Activated CD8-positive, alpha-beta memory T cell treated with anti-CD3 and anti-CD28 coated beads, Interleukin-2, amount 50 U/mL, for 48 hours (primary cell): ENCODE results near the gene BCL11A.

ENCODE experiments used
- DNase-seq: peaks from one replicate; pipeline ENCODE4 v3.0.0-alpha.2; 2020

Gene BCL11A

DNA sequence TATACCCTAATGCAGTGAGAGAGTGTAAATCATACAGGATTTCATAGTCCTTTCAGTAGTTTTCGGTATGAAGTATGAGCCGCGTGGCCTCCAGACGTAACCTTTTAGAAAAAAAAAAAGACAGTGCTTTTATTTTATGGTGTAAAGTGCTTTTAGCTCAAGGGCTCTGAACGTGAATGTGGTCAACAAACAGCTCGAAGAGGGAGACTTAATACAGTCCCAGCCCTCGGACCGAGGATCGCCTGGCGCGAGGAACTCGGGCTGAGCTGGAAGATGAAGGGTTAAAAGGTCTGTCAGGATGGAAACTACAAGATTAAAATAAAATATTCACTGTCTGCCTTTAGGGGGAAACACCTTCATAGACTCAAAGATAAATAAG lies 4.0 kb upstream of the BCL11A start:
- DNase-seq = no peak

DNA sequence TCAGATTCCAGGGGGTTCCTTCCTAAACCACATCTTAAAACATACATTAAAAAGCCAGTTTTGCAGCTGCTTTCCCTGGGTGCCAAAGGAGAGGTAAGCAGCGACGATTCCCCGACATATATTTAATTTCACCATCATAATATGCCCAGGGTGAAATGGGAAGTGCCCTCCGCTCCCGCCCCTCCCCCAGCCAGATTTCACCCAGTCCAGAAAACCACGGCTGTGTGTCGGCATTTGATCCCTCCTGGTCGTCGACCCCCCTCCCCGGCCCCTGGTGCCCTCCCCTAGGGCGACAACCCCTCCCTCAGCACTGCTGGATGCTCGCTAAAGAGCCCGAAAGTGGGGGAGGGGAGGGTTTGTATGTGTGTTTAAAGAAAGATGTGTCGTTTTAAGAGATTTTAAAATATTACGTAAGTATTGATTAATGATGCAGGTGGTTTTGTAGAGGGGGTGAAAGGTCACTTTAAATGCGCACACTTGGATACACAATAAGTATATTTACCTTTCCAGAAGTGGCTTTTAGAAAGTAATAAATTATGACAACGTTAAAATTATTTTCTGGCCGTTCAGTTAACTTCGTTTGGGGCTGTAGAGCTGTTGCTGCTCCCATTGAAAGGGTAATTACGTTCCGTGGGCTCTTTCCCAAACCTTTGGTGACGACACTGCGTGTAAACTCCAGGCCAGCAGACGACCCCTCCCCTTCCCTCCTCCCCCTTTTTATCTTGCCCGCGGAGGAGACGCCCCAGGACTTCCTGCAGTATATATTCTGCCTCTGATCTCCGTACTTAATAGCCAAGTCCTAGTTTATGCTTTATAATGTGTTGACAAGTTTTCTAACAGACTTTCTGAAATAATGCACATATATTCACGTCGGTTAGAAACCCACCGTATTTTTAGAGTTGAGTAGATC lies 3.4 kb upstream of the BCL11A start:
- no peak for DNase-seq

DNA sequence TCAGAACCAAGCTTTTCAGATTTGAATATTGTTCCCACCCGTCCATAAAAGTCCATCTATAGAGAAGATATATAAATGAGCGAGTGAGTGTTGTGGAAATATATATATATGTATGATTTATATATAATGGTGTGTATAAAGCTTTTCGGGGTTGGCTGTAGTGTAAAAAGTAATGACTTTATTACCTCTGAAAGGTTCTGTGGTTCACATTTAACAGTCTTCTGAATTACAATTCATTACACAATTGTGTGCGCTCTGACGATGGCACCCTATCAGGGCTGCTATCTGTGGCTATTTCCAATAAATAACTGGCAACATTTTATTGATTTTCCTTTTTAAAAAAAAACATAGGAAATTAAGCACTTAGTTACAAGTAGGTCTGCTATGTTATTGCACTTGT lies 2.7 kb upstream of the BCL11A start:
- DNase-seq = no peak

DNA sequence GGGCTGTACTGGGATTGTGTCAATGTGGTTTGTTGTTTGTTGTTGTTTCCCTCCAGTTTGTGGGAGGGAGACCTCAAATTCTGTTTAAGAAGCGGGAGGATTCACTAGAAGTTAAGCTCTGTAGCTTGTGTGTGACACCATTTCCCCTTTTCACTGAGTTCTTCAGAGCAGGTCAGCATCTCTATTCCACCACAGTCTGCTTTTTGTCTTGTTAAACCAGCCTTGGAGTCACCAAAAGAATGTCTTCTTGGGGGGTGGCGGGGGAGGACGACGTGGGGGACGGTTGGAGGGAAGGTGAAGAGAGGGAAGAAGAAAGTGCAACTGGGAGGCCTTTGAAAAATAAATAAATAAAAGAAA lies 2.3 kb upstream of the BCL11A start:
- no peak for DNase-seq

DNA sequence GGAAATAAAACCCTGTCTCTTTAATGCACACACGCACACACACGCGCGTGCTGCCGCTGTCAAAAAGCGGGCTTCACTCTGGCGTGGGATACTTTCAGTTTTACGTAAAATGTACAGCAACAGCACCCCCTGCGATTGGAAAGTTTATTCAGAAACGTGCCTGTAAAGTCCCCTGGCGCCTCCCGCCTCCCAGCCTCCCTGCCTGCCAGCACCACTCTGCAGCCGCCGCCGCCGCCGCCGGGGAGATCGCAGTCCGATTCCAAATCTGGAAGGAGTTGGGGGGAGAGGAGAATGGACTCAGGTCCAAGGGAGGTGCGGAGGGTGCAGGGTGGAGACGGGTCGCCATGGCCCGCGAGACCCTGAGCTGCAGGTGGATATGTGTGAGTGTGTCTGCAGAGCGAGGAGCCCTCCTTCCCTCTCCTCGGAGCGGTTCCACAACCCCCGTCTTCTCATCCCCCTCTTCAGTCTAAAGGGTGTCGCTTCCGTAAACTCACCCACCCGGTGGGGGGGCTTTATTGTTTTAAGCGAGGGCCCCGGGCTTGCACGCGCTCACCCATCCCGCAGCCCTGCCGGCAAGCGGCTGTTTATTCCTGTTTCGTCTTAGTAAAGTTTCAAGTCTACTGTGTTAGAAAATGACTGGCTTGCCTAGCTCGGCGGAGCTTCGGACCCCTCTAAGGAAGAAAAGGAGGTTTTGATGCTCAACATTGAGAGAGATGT lies 1.8 kb upstream of the BCL11A start:
- peak; percentile 76 for DNase-seq

DNA sequence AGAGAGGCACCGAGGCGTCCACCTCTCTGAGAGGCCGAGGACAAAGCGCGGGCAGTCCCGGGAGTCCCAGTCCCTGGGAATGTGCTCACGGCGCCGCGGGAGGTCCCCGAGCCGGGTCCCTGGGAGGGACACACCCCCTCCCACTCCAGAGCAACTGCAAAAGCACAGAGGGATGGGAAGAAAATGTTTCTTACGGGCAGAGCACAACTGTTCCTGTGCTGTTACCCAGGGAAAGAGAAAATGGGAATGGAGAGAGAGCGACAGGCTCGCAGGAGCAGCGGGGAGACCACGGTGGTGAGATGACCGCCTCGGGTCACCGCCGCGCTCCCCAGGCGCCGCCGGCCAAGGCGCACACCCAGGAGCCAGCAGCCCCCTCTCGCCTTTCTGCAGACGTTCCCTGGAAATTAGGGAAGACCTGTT lies 1.2 kb upstream of the BCL11A start:
- DNase-seq = no peak

DNA sequence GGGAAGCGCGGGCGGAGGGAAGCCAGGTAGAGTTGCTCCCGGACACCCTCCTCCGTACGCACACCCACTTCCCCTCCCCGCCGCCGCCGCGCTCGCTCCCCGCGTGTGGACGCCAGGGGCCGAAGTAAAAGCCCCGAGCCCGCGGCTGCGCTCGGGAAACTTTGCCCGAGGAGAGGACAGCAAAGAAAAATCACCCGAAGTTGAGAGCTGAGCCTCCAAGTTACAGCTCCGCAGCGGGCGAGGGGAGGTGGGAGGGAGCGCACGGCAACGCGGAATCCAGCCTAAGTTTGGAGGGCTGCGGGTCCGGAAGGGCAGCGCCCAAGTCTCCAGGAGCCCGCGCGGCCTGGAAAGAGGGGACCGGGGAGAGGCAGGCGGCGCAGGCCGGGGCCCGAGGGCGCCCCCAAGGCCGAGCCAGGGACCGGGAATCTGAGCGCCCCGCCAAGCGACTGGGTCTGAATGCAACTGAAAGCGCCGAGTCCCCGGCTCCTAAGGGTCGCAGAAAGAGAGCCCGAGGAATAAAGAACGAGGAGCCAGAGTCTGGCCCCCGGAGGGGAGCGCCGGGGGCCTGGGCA lies 706 bp upstream of the BCL11A start:
- peak; percentile 58 for DNase-seq

DNA sequence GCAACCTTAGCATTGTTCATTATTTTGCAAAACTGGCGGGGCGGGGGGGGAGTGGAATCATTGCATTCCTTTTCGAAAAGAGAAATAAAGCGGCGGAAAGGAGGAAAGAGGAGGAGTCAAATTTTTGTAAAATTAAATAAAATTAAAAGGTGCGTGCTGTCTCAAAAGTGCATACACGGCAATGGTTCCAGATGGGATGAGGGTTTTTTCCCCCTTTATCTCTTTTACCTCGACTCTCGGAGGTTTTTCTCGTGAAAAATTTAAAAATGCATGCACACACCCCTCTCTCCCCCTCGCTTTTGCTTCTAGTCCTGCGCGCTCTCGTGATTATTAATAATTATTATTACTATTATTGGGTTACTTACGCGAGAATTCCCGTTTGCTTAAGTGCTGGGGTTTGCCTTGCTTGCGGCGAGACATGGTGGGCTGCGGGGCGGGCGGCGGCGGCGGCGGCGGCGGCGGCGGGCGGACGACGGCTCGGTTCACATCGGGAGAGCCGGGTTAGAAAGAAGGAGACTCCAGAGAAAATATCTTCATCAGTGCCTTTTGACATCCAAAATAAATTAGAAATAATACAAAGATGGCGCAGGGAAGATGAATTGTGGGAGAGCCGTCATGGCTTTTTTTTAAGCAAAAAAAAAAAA lies 481 bp downstream of the BCL11A start:
- no peak for DNase-seq

DNA sequence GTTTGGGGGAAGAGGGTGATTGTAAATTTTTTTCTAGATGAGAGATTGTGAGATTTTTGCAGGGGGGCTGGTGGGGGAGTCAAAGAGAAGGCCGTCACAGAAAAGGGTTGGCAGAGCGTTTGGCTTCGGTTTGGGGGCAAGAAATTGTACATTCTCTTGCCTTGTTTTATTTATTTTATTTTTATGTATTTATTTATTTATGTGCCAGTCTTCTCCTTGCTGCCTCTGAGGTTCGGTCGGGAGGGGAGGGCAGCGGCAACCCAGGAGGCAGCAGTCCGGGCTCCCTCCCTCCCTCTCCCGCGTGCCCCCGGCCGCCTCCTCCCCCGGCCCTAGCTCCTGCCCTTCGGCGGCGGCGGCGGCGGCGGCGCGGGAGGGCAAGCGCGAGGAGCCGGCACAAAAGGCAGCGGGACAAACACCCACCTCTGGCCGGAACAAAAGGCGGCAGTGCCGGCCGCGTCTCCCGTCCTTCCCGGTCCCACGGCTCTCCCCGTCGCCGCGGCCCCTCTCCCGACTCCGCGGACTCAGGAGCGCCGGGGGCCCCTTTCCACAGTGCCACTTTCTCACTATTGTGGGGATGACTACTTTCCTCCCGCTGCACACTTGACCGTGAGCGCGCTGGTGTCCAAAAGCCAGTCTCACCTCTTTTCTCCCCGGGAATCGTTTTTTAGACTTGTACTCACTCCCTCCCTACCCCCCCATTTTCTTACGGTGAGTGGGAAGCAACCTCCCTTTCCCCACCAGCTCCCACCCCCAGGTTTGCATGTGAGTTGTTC lies 1.2 kb downstream of the BCL11A start:
- peak; percentile 64 for DNase-seq

DNA sequence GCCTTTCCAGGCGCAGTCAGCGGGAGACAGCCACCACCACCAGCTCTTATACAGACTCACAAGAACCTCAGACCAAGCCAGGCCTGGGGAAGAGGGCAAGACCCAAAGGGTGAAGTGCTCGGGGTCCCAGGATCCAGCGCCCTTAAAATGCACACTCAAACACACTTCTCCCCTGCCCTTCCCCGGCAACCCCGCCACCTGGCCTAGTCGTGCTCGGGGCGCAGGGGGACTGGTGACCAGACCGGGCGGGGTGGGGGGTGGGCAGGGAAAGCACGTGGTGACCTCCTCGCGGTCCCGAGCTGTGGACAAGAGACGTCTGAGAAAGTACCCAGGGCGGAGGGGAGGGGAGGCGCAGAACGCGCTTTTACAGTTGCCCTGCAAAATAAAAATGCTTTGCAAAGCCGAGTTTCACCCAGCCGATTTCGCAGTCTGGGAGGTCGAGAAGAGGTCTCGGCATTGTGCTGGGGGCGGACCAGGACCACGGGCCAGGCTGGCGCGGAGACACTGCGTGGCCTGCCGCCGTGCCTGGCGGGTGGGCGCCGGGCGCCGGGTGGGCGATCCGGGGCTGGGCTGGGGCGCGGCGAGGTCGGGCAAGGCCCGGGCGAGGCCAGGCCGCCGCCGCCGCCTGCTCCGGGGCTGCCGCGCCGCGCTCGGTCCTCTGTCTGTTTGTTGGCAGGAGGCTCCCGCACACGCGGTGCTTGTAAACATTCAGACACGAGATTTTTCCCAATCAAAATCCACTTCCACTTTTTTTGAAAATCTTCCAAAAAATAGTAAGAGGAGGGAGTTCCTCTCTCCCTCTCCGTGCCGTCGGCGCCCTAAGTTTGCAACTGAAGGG lies 2.0 kb downstream of the BCL11A start:
- no peak for DNase-seq

DNA sequence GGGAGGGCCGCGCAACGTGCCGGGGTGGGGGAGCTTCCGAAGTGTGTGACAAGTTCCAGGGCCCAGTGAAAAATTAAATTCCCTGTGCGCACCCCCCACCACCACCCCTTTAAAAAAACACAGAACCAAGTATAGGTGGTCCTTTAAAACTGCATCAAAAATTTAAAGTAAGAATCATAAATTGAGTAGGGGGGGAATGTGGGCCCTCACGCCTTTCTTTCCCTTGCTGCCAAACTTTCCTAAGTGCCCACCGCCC lies 2.5 kb downstream of the BCL11A start:
- DNase-seq = no peak

DNA sequence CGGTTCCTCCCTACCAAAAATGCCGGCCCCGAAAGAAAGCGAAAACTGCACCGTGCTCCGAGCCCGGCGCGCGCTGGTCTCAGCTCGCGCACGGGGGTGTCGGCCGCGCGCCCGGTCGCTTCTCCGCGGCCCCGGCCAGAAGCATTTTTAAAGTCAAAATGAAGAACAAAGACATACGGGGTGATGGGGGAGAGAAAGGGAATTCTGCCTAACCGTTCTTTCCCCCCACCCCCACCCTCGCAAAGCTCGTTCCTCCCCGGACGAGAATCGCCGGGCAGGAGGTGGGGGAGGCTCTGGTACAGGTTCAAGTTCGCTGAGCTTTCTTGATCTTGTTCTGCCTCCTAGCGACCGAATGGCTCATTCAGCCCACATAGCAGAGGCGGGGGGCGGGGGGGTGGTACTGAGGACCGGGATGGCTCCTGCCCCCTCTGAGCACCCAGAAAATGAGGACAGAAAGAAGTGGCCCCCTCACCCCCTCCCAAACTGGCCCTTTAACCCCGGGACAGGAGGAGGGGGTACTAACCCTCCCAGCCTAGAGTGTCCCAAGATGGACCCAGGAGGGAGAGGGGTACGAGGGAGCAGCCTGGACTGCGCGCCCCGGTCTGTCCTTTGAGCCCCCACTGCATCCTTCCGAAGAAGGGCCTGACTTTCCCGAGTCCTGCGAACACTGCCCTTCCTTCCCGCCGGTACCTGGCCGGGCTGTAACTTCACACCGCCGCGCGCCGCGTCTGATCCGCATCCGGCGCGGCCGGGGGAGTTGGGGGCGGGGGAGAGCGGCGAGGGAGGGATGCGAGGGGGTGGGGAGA lies 3.1 kb downstream of the BCL11A start:
- DNase-seq = peak; percentile 67

DNA sequence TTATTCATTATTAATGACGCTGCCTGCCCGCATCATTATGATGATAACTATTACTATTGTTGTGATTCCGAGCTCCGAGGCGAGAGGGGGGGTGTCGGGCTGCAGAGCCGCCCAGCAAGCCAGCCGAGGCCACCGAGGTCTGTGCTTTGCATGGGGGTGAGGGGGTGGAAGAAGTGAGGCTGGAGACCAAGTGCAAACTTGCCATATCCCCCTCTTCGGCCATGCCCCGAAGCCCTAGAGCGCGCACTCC lies 3.6 kb downstream of the BCL11A start:
- DNase-seq = no peak

DNA sequence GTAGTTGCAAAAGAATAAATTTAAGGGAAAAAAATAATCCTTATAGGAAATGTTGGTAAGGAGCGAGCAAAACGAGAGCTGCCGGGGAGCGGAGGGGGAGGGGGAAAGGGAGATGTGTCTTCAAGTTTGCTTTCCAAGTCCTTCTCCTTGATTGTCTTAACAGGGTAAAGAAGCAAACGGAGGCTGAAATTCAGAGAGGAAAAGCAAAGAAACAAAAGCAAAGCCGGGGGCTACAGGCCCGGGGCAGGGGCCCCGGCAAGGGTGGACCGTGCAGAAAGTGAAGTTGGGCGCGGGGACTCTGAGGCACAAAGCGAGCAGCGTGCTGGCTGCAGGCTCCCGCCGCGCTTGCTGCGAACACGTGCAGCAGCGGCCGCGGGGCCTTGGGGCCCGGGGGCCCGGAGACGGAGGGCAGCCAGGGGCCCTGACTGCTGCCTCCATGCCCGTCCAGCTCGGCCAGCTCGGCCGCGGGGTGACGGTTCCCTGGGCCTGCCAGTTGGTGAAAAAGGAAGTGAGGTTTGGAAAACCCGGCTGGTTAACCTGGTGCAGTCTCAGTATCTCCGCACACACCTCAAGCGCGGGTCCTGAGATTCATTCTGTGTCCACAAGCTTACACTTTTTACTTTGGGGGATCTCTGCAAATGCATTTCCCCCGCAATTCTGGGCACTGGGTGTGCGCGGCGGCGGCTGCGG lies 4.1 kb downstream of the BCL11A start:
- DNase-seq = no peak

DNA sequence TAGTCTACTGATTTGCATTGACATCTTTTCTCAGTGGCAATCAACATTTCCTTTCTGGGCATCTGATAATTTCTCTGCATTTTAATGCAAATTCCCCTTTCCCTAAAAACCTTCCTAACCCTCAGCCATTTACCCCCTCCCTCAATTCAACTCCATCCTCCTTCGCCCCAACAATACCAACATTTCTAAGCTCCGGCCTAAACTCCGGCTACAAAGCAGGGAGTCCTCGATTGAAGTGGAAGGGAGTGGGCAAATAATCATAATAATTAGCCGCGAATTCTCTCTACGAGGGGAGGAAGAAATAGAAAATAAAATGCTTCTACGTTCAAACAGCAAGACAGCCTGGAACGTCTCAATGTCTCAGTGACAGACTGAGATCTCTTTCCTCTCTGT lies 4.6 kb downstream of the BCL11A start:
- no peak for DNase-seq

DNA sequence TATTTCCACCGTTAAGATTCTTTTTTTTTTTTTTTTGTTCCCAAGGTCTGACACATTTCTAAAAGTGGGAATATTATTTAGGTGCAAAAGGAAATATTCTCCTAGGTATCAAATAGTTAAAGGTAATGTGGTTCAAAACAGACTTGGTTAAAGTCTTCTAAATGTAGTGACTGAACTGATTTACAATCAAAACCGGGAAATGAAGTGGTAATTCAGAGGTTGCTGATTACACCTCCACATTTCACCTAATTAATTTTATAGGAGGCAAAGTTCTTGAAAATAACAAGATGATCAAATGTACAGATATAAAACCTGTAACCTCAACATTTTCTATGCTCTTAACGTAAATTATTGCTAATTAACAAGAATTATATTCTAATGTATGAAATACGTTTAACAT lies 5.1 kb downstream of the BCL11A start:
- DNase-seq = no peak

DNA sequence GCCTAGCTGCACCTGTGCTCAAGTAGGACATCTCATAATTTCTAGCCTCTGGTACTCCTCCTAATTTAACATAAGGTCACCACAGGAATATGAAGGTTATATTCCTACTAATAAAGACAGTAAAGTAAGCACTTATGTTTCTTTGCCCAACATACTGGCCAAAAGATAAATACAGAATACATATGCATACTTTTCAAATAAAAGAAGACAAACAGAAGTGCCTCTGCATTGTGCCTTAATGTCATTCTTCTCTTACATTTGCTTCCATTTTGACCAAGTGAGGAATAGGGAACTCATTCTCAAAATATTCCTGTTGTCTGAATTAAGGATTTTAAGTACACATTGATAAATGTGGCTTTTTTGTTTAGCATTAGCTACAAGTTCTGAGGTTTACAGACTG lies 5.6 kb downstream of the BCL11A start:
- no peak for DNase-seq

DNA sequence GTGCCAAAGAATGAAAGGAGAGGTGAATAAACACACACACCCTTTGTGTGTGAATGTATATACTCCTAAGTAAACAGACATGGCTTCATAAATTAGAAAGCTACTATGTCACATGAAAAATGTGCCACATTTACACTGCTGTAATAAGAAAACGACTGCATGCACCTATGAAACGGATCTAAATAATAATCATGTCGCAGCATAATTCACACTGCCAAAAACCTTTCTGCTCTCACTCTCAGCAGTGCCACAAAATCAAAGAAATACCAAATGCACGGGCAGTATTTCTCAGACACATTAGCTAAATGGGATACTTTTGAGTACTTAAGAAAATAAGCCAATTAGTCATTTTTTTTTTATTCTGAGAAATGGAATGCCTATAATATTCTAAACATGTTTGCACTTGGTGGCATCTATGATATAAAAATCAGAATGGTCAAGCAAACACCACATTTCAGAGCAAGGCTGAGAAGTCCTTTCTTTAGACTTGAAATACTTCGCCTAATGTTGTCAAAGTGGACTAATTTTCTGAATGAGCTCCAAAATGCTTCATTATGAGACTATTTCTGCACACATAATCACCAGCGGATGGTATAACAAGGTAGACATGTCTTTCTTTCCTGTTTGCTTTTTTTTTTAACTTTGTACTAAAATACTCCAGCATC lies 6.6 kb downstream of the BCL11A start:
- no peak for DNase-seq

DNA sequence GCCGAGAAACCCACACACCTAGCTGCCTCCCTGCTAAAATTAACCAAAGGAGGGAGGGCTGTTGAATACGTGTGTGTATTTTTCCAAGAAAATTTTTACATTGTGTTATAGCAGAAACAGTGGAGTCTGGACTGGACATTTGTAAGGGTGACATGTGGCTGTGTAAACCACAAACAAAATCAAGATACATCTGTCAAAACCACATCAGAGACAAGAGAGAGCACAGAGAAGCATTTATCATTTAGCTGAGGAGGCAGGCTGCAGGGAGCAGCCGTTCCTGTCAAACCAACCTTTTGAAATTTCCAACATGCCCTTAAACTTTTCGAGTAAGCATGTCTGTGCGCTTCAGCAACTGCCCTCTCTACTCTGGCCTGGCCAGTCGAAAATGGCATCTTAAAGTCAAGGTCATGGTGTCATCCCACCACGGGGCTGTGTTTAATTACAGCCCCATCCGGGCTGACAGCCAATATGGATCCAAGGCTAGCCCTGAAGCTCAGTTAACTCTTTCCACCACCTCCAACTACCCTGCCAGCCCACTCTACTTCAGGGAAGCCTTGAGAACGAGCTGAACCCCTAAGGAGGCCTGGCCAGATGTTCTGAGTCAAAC lies 8.4 kb downstream of the BCL11A start:
- DNase-seq = no peak

DNA sequence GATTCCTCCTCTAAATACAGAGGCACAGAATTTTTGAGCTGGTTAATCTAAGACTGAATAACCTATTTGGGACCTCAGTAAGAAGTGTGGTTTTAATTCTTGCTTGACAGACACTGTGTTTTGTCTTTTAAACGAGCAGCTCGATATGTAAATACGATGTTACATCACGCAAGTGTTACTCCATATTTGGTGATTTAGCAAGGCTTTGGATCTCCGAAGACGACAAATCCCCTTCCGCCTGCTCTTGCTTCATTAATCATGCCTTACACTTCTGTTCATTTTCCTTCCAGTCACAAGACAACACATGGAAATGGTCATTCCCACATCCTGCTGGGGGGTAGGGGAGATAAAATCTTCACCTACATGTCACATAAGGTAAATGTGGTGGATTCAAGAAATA lies 9.4 kb downstream of the BCL11A start:
- DNase-seq = no peak
